Stomach (tissue), 4 donors: ENCODE data around the gene HTR2A.

Experiments used
- EP300 ChIP-seq: sonication (generic); formaldehyde crosslinking; IDR thresholded peaks from one replicate; pipeline ENCODE4 v1.6.1; 2017; ENCODE audit warnings: antibody characterized with exemption
- POLR2A ChIP-seq, 4 donors: fragments of 450-650 bp; IDR thresholded peaks; one replicate each; pipeline ENCODE4 v1.6.1; 2016; ENCODE audit warnings: antibody characterized with exemption in 4 of 4, control low read depth in 2 of 4, mild to moderate bottlenecking in 1 of 4, moderate library complexity in 1 of 4
- POLR2AphosphoS5 ChIP-seq, 3 donors: sonication (generic); formaldehyde crosslinking; IDR thresholded peaks; one replicate each; pipeline ENCODE4 v1.6.1; 2016; ENCODE audit warnings: antibody characterized with exemption in 3 of 3

DNA sequence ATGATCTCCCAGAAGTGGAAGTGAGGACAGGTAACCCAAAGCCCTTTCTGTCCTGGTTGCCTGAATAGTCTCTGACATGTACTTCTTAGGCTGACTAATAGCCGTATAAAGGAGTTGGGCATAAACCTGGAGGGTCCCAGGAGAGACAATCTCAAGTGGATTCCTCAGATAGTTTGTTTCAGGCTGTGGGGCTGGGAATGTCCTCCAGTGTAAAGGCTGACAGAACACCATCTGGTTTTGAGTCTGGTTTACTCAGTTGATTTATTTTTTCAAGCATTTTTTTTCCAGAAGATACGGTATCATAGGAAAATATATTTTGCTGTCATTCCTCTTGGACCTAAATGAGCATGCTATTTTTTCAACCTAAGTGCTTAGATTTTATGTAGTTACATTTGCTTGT lies 15.2 kb downstream of the HTR2A start:
- no peak for TF ChIP-seq EP300
- no peak for TF ChIP-seq POLR2AphosphoS5 (IDR thresholded peaks at IDR 0.05)
- no peak for TF ChIP-seq POLR2A (IDR thresholded peaks at IDR 0.05)
